ENCODE measurements around the gene TMEM8B.

DNA sequence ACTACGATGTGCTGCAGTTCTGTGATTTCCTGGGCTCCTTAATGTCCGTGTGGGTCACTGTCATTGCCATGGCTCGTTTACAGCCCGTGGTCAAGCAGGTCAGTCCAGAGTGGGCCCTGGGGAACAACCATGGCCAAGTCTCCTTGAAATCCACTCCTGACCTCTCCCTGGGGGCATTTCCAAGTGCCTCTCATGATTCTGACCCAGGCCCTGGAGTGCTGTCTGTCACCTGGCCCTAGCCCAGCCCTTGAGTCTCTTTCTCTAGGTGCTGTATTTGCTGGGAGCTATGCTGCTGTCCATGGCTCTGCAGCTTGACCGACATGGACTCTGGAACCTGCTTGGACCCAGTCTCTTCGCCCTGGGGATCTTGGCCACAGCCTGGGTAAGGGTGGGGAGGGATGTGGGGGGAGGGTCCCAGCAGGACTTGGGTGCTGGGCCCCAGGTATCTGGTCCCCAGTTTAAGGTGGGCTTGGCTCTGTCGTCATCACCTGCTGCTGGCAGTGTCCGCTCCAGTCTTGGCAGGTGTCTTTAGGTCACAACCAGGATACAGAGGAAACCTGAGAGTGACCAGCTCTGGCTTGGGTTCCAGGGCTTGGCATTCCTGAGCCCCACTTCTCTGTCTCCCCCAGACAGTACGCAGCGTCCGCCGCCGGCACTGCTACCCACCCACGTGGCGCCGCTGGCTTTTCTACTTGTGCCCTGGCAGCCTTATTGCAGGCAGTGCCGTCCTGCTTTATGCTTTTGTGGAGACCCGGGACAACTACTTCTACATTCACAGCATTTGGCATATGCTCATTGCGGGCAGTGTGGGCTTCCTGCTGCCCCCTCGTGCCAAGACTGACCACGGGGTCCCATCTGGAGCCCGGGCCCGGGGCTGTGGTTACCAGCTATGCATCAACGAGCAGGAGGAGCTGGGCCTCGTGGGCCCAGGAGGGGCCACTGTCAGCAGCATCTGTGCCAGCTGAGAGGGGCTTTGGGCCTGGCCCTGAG lies 24.1 kb downstream of the TMEM8B start:
- TF ChIP-seq CTCF (IDR thresholded peaks at IDR 0.05) = no peak
- TF ChIP-seq POLR2A (IDR thresholded peaks at IDR 0.05) = no peak

Measured in lower leg skin (tissue), 3 donors.